Measurements from ENCODE around the gene RNASEL. TPM values are rescaled to one million over a fixed set of nuclear protein-coding genes. Genes with fewer than 3 reads are reported as not detected.

The RNASEL gene
- total RNA-seq, 4 donors from 2014 or later = 6.4 to 14.6 (median 10.2) TPM

- TF ChIP-seq CTCF (IDR thresholded peaks at IDR 0.05; ENCODE audit: low read depth) = no peak
These were observed 20.3 kb downstream of the RNASEL start for GRCh38 chr1:182568647-182569284.

- TF ChIP-seq CTCF (IDR thresholded peaks at IDR 0.05; ENCODE audit: low read depth) = no peak
These were observed 21.4 kb downstream of the RNASEL start for GRCh38 chr1:182567629-182568028.

- TF ChIP-seq CTCF (IDR thresholded peaks at IDR 0.05; ENCODE audit: low read depth) = no peak
These were observed 23.5 kb downstream of the RNASEL start for GRCh38 chr1:182565537-182565936.

- no peak for TF ChIP-seq CTCF (IDR thresholded peaks at IDR 0.05; ENCODE audit: low read depth)
These were observed 24.6 kb downstream of the RNASEL start for GRCh38 chr1:182564406-182565004.

GRCh38 chr1:182563095-182563494, 26.0 kb downstream of the RNASEL start:
- no peak for TF ChIP-seq CTCF (IDR thresholded peaks at IDR 0.05; ENCODE audit: low read depth)

DNA sequence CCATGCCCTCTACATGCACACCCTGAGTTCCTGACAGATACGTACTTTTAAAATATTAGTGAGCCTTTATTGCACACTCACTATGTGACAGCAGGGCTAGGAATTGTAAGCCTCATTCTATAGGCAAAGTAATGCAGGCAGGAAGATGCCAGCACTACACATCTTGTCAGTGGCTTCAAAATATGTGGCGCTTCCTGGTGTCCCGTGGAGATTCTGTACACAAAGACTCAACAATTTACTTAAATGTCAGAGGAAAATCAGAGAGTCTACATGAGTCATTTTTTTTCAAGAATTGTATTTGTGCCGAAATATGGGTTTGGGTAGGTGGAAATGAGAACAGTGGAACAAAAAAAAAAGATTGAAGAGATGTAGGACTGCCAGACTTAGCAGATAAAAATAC, 27.6 kb downstream of the RNASEL start:
- TF ChIP-seq CTCF (IDR thresholded peaks at IDR 0.05; ENCODE audit: low read depth) = no peak

DNA sequence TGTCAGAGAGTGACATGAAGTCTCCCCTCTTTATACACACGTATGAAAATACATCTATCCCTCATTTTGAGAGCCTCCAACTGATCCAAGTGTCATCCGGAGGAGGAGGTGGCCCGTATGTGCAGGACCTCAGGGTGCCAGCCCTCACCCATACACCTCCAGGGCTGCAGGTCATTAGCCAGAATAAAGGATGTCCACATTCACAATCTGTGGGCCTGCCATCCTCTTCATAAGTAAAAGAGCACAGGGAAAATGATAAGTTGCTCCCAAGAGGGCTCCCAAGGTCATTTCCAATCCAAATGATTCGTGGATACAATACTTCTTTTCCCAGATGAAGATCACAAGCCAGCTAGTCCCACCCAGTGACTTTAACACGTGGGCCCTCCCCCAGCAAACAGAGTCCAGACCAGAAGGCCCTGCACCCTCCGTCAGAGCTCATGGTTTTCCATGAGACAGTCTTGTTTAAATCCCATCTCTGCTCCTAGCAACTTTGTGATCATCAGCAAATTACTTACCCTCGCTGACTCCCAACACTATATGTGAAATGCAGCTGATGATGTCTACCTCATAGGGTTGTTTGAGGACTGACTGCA, 28.6 kb downstream of the RNASEL start:
- TF ChIP-seq CTCF (IDR thresholded peaks at IDR 0.05; ENCODE audit: low read depth) = no peak
